ENCODE measurements around the gene ESRRB. TPM values are rescaled to one million over a fixed set of nuclear protein-coding genes. Genes with fewer than 3 reads are reported as not detected.

Gene ESRRB
- total and polyA plus RNA-seq, 2 experiments from 2014 or later = 0.13 TPM; not detected in 1

DNA sequence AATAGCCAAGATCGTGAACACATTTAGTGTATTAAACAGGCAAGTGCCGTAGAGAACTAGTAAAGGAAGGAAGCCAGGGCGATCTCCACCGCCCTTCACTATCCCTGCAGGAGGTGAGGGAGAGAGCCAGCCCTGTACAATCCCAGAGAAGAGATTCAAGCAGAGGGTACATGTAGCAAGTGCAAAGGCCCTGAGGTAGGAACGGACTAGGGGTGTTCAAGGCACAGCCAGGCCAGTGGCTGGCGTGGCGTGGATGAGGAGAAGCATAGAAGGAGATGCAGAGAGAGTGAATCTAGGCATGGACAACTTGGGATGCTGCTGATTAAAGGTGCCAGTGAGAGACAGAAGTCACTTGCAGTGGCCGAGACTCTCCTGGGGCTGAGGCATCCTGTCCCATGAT lies 39.1 kb upstream of the ESRRB start:
- Histone ChIP-seq H2AFZ (no peak overlapping the region), H3K9me3 (ENCODE audit: low read depth) (no peaks in the 10 kb centered on the region), H3K36me3 (replicated peaks; ENCODE audit: insufficient read depth, low read depth) (no peaks in the 10 kb centered on the region), H3K27ac (no peak overlapping the region), H3K9me2 (replicated peaks; ENCODE audit: insufficient read depth) (no peaks in the 10 kb centered on the region), H3K4me2 (no peak overlapping the region), H4K20me1 (ENCODE audit: insufficient read depth, poor library complexity, severe bottlenecking) (no peaks in the 10 kb centered on the region), H3K4me3 (no peak overlapping the region), H3K27me3 (peaks cover 2% of the 10 kb centered on the region), H3K4me1 (ENCODE audit: insufficient read depth) (no peaks in the 10 kb centered on the region), H3K79me2 (no peaks in the 10 kb centered on the region)
- 85% methylated on average over 8 of the region's 8 CpGs for WGBS (ENCODE audit: low lambda C conversion rate, missing lambda C conversion rate)
- no peak for DNase-seq (ENCODE audit: low spot score)
- TF ChIP-seq, protein P1, sequence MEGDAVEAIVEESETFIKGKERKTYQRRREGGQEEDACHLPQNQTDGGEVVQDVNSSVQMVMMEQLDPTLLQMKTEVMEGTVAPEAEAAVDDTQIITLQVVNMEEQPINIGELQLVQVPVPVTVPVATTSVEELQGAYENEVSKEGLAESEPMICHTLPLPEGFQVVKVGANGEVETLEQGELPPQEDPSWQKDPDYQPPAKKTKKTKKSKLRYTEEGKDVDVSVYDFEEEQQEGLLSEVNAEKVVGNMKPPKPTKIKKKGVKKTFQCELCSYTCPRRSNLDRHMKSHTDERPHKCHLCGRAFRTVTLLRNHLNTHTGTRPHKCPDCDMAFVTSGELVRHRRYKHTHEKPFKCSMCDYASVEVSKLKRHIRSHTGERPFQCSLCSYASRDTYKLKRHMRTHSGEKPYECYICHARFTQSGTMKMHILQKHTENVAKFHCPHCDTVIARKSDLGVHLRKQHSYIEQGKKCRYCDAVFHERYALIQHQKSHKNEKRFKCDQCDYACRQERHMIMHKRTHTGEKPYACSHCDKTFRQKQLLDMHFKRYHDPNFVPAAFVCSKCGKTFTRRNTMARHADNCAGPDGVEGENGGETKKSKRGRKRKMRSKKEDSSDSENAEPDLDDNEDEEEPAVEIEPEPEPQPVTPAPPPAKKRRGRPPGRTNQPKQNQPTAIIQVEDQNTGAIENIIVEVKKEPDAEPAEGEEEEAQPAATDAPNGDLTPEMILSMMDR (IDR thresholded peaks at IDR 0.05; ENCODE audit: poor library complexity) = no peak
- TF ChIP-seq EZH2 (IDR thresholded peaks at IDR 0.05; ENCODE audit: borderline replicate concordance) = no peak
- no peak for TF ChIP-seq EZH2phosphoT487 (IDR thresholded peaks at IDR 0.05; ENCODE audit: low read depth, severe bottlenecking, unreplicated experiment)

DNA sequence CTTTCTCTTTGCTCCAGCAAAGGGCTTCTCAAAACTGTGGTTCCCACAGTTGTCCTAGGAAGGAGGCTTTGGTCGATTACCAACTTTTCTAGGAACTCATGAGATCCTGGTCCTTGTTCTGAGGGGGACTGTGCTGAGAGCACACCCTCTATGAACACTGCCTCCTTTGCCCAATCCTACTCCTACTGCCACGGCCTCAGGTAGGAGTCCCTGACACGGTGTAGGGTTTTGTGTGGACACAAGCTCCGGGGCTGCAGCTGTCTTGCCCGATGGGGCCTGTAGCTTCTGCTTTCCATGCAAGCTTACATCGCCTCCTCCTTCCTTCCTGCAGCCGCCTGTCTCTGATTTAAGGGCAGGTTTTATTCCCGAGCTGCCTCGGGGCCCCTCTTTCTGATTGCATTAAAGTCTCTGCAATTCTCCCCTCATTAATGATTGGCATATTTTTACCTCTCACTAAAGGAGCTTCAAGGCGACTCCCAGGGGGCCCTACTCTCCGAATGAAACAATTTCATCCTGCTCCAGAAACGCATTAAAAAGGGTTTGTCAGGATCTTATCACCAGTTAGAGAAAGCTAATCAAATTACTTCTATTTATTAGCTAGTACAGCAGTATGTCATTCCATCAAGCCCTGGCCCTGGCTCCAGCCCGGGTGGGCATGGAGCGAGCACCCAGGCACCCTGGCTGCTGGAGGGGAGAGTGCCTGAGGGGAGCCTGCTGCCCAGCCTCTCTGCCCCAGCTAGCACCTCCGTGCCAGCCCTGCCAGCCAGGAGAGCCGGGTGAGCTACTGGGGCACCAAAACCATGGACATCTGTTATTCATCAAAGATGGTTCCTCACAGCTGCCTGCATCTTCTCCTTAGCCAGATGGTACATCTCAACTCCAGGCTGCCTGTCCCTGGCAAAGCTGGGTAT lies 38.0 kb upstream of the ESRRB start:
- H3K9me3 ChIP-seq (ENCODE audit: low read depth) = no peaks in the 10 kb centered on the region
- DNase-seq (ENCODE audit: low spot score) = no peak
- H2AFZ ChIP-seq = no peak overlapping the region
- H3K4me3 ChIP-seq = no peak overlapping the region
- no peaks in the 10 kb centered on the region for H4K20me1 ChIP-seq (ENCODE audit: insufficient read depth, poor library complexity, severe bottlenecking)
- no peaks in the 10 kb centered on the region for H3K36me3 ChIP-seq (replicated peaks; ENCODE audit: insufficient read depth, low read depth)
- H3K79me2 ChIP-seq = no peaks in the 10 kb centered on the region
- no peaks in the 10 kb centered on the region for H3K9me2 ChIP-seq (replicated peaks; ENCODE audit: insufficient read depth)
- TF ChIP-seq EZH2 (IDR thresholded peaks at IDR 0.05; ENCODE audit: borderline replicate concordance) = no peak
- no peak for TF ChIP-seq EZH2phosphoT487 (IDR thresholded peaks at IDR 0.05; ENCODE audit: low read depth, severe bottlenecking, unreplicated experiment)
- TF ChIP-seq, protein P1 (IDR thresholded peaks at IDR 0.05; ENCODE audit: poor library complexity) = no peak
- no peaks in the 10 kb centered on the region for H3K4me1 ChIP-seq (ENCODE audit: insufficient read depth)
- WGBS (ENCODE audit: low lambda C conversion rate, missing lambda C conversion rate) = 73% methylated on average over 16 of the region's 16 CpGs
- peak overlapping the region; percentile 20 for H3K4me2 ChIP-seq
- H3K27me3 ChIP-seq = no peaks in the 10 kb centered on the region
- no peak overlapping the region for H3K27ac ChIP-seq

DNA sequence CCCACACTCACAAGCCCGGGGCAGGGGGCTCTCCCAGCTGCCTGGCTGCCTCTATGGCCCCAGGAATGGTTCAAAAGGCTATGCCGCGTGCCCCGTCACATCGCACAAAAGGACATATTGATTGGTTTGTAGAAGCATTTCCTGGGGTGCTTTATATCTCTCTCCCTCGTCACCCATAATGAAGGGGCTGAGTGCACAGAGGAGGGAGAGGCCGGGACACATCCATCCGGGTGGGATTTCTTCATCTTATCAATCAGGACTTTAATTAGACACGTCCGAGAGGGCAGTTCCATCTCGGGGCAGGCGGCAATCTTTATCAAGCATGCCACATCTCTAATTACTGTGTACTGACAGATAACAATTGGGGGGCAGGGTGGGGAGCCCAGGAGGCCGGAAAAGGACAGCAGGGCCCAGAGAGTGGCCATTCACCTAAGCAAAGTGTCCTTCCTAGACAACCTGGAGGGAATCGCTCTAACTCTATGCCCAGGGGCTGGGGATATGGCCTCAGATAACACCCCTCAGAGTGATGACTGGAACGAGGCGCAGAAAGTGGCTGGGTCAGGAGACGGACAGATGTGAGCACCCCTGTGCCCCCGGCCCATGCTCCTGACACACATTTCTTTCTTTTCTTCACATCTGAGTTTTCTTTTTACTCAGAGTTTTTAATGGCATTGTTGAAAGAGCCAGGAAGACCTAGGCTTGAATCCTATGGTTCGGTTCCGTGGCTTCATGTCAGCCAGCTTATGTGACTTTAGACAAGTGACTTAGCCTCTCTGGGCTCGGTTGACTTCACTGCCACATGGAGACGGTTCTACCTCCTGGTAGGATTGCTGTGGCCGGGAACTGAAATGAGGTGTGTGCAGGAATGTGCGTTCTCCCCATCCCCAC lies 36.0 kb upstream of the ESRRB start:
- Histone ChIP-seq H3K9me2 (replicated peaks; ENCODE audit: insufficient read depth) (no peaks in the 10 kb centered on the region), H3K4me3 (no peak overlapping the region), H3K36me3 (replicated peaks; ENCODE audit: insufficient read depth, low read depth) (no peaks in the 10 kb centered on the region), H3K27ac (no peak overlapping the region), H3K79me2 (no peaks in the 10 kb centered on the region), H4K20me1 (ENCODE audit: insufficient read depth, poor library complexity, severe bottlenecking) (no peaks in the 10 kb centered on the region), H3K4me2 (no peak overlapping the region), H3K27me3 (no peaks in the 10 kb centered on the region), H2AFZ (no peak overlapping the region), H3K4me1 (ENCODE audit: insufficient read depth) (no peaks in the 10 kb centered on the region), H3K9me3 (ENCODE audit: low read depth) (no peaks in the 10 kb centered on the region)
- WGBS (ENCODE audit: low lambda C conversion rate, missing lambda C conversion rate) = 77% methylated on average over 24 of the region's 24 CpGs
- no peak for DNase-seq (ENCODE audit: low spot score)
- no peak for TF ChIP-seq EZH2 (IDR thresholded peaks at IDR 0.05; ENCODE audit: borderline replicate concordance)
- TF ChIP-seq, protein P1 (IDR thresholded peaks at IDR 0.05; ENCODE audit: poor library complexity) = no peak
